Thyroid gland (tissue), 4 donors: ENCODE data around the gene TFF2.
A peak's percentile ranks its signal among the peaks of the same experiment; 100 is the strongest.

ENCODE experiments used
- CTCF ChIP-seq, 6 experiments: fragments of 200-600 bp in 3 of 6; fragments of 450-650 bp in 3 of 6; sonication (generic) in 3 of 6; IDR thresholded peaks; one replicate each; pipeline ENCODE4 v1.5.1; 2016 to 2019; ENCODE audit warnings: antibody characterized with exemption in 6 of 6, mild to moderate bottlenecking in 2 of 6, inconsistent platforms in 1 of 6, moderate library complexity in 1 of 6
- POLR2A ChIP-seq, 2 donors: fragments of 450-650 bp; IDR thresholded peaks; one replicate each; pipeline ENCODE4 v1.6.1; 2017; ENCODE audit warnings: antibody characterized with exemption in 2 of 2, mild to moderate bottlenecking in 2 of 2, moderate library complexity in 1 of 2

- TF ChIP-seq POLR2A (IDR thresholded peaks at IDR 0.05) (peak in 1 of 2 donors; percentile 30), CTCF (IDR thresholded peaks at IDR 0.05) (no peak)
Measured at GRCh38 chr21:42313501-42313969, 37.3 kb downstream of the TFF2 start.
